Measurements from ENCODE around the gene HTT. TPM values are rescaled to one million over a fixed set of nuclear protein-coding genes. Genes with fewer than 3 reads are reported as not detected.

Gene HTT
- total and polyA plus RNA-seq, 9 of the 15 experiments (the other 6 are each of a cell fraction or from before 2014, with no cell fraction given): 0.66 to 31.6 (median 14.7) TPM

- TF ChIP-seq MXD1 (CRISPR knock-in tag; IDR thresholded peaks at IDR 0.05; ENCODE audit: borderline replicate concordance, poor library complexity, severe bottlenecking) (no peak), CEBPG (CRISPR knock-in tag; IDR thresholded peaks at IDR 0.05) (peak; percentile 42; the same call in 1 of the 2 replicates), CEBPG (tag; conservative IDR thresholded peaks at IDR 0.05 in 1 of 2, IDR thresholded peaks at IDR 0.05 in 1 of 2) (peak in 1 of 2 experiments; percentile 62; a peak in 2 of 4 replicates), REST (IDR thresholded peaks at IDR 0.05; ENCODE audit: borderline replicate concordance) (0 out of 2 replicates have a peak, but pooled peaks have one; percentile 10), REST (CRISPR knock-in tag; IDR thresholded peaks at IDR 0.05; ENCODE audit: low read depth) (no peak), JUND (IDR thresholded peaks at IDR 0.05; ENCODE audit: borderline replicate concordance, low read depth, low read length) (peak; percentile 63; the same call in 1 of the 2 replicates), JUND (tag; IDR thresholded peaks at IDR 0.05; ENCODE audit: borderline replicate concordance, low read depth, low read length) (no peak), ZBTB33 (CRISPR knock-in tag; IDR thresholded peaks at IDR 0.05) (peak; percentile 86), ARID1B (IDR thresholded peaks at IDR 0.05) (0 out of 2 replicates have a peak, but pooled peaks have one; percentile 11), MYC (IDR thresholded peaks at IDR 0.05; ENCODE audit: low read depth, low read length) (peak; percentile 35; the same call in 1 of the 2 replicates), MYC (CRISPR knock-in tag; IDR thresholded peaks at IDR 0.05; ENCODE audit: borderline replicate concordance, low read depth) (no peak), ATF3 (IDR thresholded peaks at IDR 0.05) (peak; percentile 69), ATF3 (CRISPR knock-in tag; conservative IDR thresholded peaks at IDR 0.05) (no peak)
Observed at GRCh38 chr4:3233391-3234071, 159.1 kb downstream of the HTT start (continued).
